ENCODE data around the gene MCCD1. TPM values are rescaled to one million over a fixed set of nuclear protein-coding genes. Genes with fewer than 3 reads are reported as not detected.
"Not testable (repeated sequence)": the region's sequence is repeated elsewhere in the genome, so short reads cannot be mapped to it uniquely, and the experiment has no call there.

The MCCD1 gene
- total RNA-seq, 2 donors from 2014 or later, result not detected

DNA sequence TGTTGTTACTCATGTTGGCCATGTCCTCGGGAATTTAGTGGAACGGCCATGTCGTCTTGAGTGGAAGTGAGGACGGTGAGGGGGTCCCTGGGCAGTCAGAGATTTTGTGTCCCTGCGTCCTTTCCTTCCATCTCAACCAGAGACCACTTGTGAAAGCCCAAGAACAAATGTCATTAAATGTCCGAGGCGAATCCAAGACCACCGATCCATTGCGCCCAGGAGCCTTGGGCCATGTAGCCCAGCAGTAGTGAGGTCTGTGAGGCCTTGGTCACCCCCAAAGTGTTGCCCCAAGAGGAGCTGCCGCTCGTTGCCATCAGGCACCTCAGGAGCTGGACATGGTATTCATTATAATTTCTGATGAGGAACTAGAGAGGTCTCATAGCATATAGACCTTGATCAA is 48.2 kb upstream of the MCCD1 start:
- Histone ChIP-seq H3K4me3 (ENCODE audit: low read length) (no peak overlapping the region), H3K4me1 (ENCODE audit: control insufficient read depth, insufficient read depth, low read length) (no peaks in the 10 kb centered on the region), H3K9me3 (ENCODE audit: control insufficient read depth, low read length) (no peaks in the 10 kb centered on the region), H3K27ac (ENCODE audit: low read depth, low read length) (no peak overlapping the region), H3K9ac (ENCODE audit: extremely low read depth, low read length, poor library complexity, severe bottlenecking) (no peak overlapping the region), H3K36me3 (ENCODE audit: control insufficient read depth, insufficient read depth, low read length) (no peaks in the 10 kb centered on the region), H3K27me3 (ENCODE audit: control insufficient read depth, insufficient read depth, low read length, poor library complexity, severe bottlenecking) (no peaks in the 10 kb centered on the region)
- 81 to 86% methylated on average over 9 to 11 of the region's 11 CpGs for WGBS, 2 experiments (ENCODE audit: insufficient coverage in 1 of 2, insufficient read length in 1 of 2)
- no peak overlapping the region for H3K4me3 Mint-ChIP-seq
- no peaks in the 10 kb centered on the region for H3K9me3 Mint-ChIP-seq
- TF ChIP-seq, protein P1, sequence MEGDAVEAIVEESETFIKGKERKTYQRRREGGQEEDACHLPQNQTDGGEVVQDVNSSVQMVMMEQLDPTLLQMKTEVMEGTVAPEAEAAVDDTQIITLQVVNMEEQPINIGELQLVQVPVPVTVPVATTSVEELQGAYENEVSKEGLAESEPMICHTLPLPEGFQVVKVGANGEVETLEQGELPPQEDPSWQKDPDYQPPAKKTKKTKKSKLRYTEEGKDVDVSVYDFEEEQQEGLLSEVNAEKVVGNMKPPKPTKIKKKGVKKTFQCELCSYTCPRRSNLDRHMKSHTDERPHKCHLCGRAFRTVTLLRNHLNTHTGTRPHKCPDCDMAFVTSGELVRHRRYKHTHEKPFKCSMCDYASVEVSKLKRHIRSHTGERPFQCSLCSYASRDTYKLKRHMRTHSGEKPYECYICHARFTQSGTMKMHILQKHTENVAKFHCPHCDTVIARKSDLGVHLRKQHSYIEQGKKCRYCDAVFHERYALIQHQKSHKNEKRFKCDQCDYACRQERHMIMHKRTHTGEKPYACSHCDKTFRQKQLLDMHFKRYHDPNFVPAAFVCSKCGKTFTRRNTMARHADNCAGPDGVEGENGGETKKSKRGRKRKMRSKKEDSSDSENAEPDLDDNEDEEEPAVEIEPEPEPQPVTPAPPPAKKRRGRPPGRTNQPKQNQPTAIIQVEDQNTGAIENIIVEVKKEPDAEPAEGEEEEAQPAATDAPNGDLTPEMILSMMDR (conservative IDR thresholded peaks at IDR 0.05), result no peak
- H3K27me3 Mint-ChIP-seq (ENCODE audit: insufficient read depth), result peaks cover 25% of the 10 kb centered on the region
- no peaks in the 10 kb centered on the region for H3K36me3 Mint-ChIP-seq (ENCODE audit: low read depth)
- H3K27ac Mint-ChIP-seq, result no peak overlapping the region
- no peaks in the 10 kb centered on the region for H3K4me1 Mint-ChIP-seq
- DNase-seq, result no peak

DNA sequence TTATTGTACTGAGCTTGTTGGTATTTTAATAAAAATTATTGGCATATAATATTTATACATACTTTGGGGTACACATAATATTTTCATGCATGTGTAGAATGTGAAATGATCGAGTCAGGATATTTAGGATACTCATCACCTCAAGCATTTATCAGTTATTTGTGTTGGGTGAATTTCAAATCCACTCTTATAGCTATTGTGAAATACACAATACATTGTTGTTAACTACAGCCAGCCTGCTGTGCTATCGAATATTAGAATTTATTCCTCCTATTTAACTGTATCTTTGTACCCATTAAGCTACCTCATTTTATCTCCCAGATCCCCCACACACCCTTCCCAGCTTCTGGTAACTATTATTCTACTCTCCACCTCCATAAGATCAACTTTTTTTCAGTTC is 45.4 kb upstream of the MCCD1 start:
- WGBS, 2 experiments (ENCODE audit: insufficient coverage in 1 of 2, insufficient read length in 1 of 2), result 80 to 86% methylated on average over 1 of the region's 2 CpGs
- no peaks in the 10 kb centered on the region for H3K36me3 Mint-ChIP-seq (ENCODE audit: low read depth)

DNA sequence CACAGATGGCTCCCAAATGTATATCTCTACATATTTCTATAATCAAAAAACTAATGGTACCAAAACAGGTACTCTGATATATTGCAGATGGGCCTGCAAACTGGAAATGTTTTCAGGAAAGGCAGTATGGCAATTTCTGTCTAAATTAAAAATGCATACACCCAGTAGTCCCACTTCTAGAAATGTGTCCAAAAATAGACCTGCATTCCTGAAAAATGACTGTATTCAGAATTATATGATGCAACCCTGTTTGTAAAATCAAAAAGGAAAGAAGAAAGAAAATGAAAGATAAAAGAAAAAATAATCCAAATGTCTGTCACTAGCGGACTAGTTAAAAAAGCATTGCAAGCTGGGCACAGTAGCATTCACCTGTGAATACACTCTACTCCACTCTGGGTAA is 43.7 kb upstream of the MCCD1 start:
- Mint-ChIP-seq H3K4me3 (no peak overlapping the region), H3K36me3 (ENCODE audit: low read depth) (no peaks in the 10 kb centered on the region), H3K4me1 (no peaks in the 10 kb centered on the region), H3K27me3 (ENCODE audit: insufficient read depth) (peaks cover 11% of the 10 kb centered on the region), H3K9me3 (no peaks in the 10 kb centered on the region), H3K27ac (no peak overlapping the region)
- DNase-seq, result no peak
- TF ChIP-seq, protein P1 (conservative IDR thresholded peaks at IDR 0.05), result no peak
- Histone ChIP-seq H3K9ac (ENCODE audit: extremely low read depth, low read length, poor library complexity, severe bottlenecking) (no peak overlapping the region), H3K27me3 (ENCODE audit: control insufficient read depth, insufficient read depth, low read length, poor library complexity, severe bottlenecking) (no peaks in the 10 kb centered on the region), H3K4me1 (ENCODE audit: control insufficient read depth, insufficient read depth, low read length) (no peaks in the 10 kb centered on the region), H3K4me3 (ENCODE audit: low read length) (no peak overlapping the region), H3K27ac (ENCODE audit: low read depth, low read length) (no peak overlapping the region), H3K9me3 (ENCODE audit: control insufficient read depth, low read length) (no peaks in the 10 kb centered on the region), H3K36me3 (ENCODE audit: control insufficient read depth, insufficient read depth, low read length) (no peaks in the 10 kb centered on the region)
- WGBS, 2 experiments (ENCODE audit: insufficient coverage in 1 of 2, insufficient read length in 1 of 2), result 87 to 100% methylated on average over 1 of the region's 1 CpG

More for the DNA sequence above, 45.4 kb upstream of the MCCD1 start:
- Histone ChIP-seq H3K36me3 (ENCODE audit: control insufficient read depth, insufficient read depth, low read length) (no peaks in the 10 kb centered on the region), H3K9me3 (ENCODE audit: control insufficient read depth, low read length) (no peaks in the 10 kb centered on the region), H3K9ac (ENCODE audit: extremely low read depth, low read length, poor library complexity, severe bottlenecking) (no peak overlapping the region), H3K4me1 (ENCODE audit: control insufficient read depth, insufficient read depth, low read length) (no peaks in the 10 kb centered on the region), H3K4me3 (ENCODE audit: low read length) (no peak overlapping the region), H3K27me3 (ENCODE audit: control insufficient read depth, insufficient read depth, low read length, poor library complexity, severe bottlenecking) (no peaks in the 10 kb centered on the region), H3K27ac (ENCODE audit: low read depth, low read length) (no peak overlapping the region)
- Mint-ChIP-seq H3K4me3 (no peak overlapping the region), H3K27me3 (ENCODE audit: insufficient read depth) (peaks cover 14% of the 10 kb centered on the region), H3K9me3 (no peaks in the 10 kb centered on the region), H3K4me1 (no peaks in the 10 kb centered on the region), H3K27ac (no peak overlapping the region)
- DNase-seq, result peak; percentile 1
- TF ChIP-seq, protein P1 (conservative IDR thresholded peaks at IDR 0.05), result no peak

DNA sequence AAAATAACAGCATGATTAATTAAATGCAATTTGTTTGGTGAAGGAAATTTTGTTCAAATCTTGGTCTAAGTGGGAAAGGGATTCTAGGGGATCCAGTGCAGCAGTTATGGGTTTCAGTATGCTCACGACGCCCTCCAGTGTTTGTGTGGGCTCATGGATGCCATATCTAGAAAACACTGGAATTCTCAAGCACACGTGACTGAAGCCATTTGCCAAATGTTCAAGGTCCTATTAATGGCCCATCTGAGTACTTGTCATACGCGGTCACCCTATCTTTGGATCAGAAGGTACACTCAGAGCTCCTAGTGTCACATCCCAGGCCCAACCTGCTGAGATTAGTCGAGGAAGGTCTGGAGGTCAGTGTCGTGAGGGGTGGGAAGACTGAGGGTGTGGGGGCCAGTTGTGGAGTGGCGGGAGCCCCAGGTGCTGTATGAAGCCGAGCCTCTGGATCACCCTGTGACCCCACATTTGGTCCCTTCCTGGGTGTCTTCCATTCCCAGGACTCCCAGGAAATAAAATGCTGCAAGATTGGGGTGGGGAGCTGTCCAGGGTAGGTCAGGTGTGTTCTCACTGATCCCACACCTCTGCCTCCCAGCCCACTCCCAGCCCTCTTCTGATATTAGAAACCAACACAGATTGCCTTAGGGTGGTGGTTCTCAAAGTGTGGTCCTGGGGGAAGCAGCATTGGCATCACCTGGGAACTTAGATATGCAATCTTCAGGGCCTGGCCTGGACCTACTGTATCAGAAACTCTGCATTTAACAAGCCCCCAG is 42.5 kb upstream of the MCCD1 start:
- not testable (repeated sequence) for H3K27ac ChIP-seq (ENCODE audit: low read depth, low read length); H3K4me1 Mint-ChIP-seq; H3K27me3 ChIP-seq (ENCODE audit: control insufficient read depth, insufficient read depth, low read length, poor library complexity, severe bottlenecking); H3K27ac Mint-ChIP-seq; H3K4me1 ChIP-seq (ENCODE audit: control insufficient read depth, insufficient read depth, low read length); H3K36me3 Mint-ChIP-seq (ENCODE audit: low read depth); H3K36me3 ChIP-seq (ENCODE audit: control insufficient read depth, insufficient read depth, low read length); H3K9me3 Mint-ChIP-seq; H3K9me3 ChIP-seq (ENCODE audit: control insufficient read depth, low read length); H3K4me3 Mint-ChIP-seq; H3K4me3 ChIP-seq (ENCODE audit: low read length); H3K9ac ChIP-seq (ENCODE audit: extremely low read depth, low read length, poor library complexity, severe bottlenecking)
- peaks cover 10% of the 10 kb centered on the region for H3K27me3 Mint-ChIP-seq (ENCODE audit: insufficient read depth)
- peak; percentile 45 for DNase-seq
- no CpG with 5 or more reads among the region's 9 CpGs for WGBS, 2 experiments (ENCODE audit: insufficient coverage in 1 of 2, insufficient read length in 1 of 2)

DNA sequence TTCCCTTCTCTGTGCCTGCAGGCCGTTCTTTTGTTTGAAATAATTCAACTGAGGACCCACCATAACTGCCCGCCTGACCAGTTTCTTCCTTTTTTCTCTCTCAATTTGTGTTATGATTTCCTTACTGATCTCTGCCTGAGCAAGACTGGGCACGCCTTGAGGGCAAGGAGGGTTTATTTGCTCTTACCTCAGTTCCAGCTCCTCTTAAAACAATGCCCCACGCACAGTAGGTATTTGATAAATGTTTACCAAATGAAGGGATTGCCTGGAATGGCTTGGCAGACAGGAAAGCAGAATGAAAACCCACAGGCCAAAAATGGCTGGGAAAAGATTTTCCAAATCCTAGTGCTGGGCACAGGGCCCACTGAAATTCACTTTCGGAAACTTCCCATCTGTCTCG is 41.1 kb upstream of the MCCD1 start:
- H3K4me3 ChIP-seq (ENCODE audit: low read length); H3K27me3 ChIP-seq (ENCODE audit: control insufficient read depth, insufficient read depth, low read length, poor library complexity, severe bottlenecking); H3K27ac ChIP-seq (ENCODE audit: low read depth, low read length); H3K4me3 Mint-ChIP-seq; H3K9me3 ChIP-seq (ENCODE audit: control insufficient read depth, low read length); H3K4me1 ChIP-seq (ENCODE audit: control insufficient read depth, insufficient read depth, low read length); H3K27ac Mint-ChIP-seq; H3K4me1 Mint-ChIP-seq; H3K9ac ChIP-seq (ENCODE audit: extremely low read depth, low read length, poor library complexity, severe bottlenecking); H3K36me3 Mint-ChIP-seq (ENCODE audit: low read depth); H3K36me3 ChIP-seq (ENCODE audit: control insufficient read depth, insufficient read depth, low read length); H3K9me3 Mint-ChIP-seq: not testable (repeated sequence)
- H3K27me3 Mint-ChIP-seq (ENCODE audit: insufficient read depth), result peaks cover 16% of the 10 kb centered on the region
- 77 to 80% methylated on average over 2 to 6 of the region's 6 CpGs for WGBS, 2 experiments (ENCODE audit: insufficient coverage in 1 of 2, insufficient read length in 1 of 2)
- DNase-seq, result peak; percentile 11
